GM10248 (cell line): Measurements from ENCODE around the gene ARMH4.

Experiments
- CTCF ChIA-PET: fragments of 300-600 bp; sonication (Branson Sonifier 250); formaldehyde crosslinking; extraction: SDS; loops from one replicate; lab custom pipeline; 2021; ENCODE audit warnings: antibody characterized with exemption; lab: Yijun Ruan, JAX
- POLR2A ChIA-PET: fragments of 350-650 bp; sonication (Branson Sonifier 250); formaldehyde crosslinking; extraction: SDS; loops from one replicate; lab custom pipeline; 2020; ENCODE audit warnings: antibody characterized with exemption; lab: Yijun Ruan, JAX
- DNase-seq: peaks from one replicate; pipeline ENCODE4 v3.0.0; 2012; ENCODE audit errors: extremely low spot score
- CTCF ChIP-seq: IDR thresholded peaks from 2 replicates; pipeline ENCODE4 v1.5.1; 2012; ENCODE audit warnings: mild to moderate bottlenecking, low read depth; ENCODE audit errors: extremely low read depth, missing control alignments, control extremely low read depth

ARMH4 gene

GRCh38 chr14:58152014-58152857, at the start of gene ARMH4:
ARMH4 (minus strand) TSS chr14:58152213; CDS start chr14:58139358, 12,855 bp downstream.
- ChIA-PET POLR2A (no interaction called here), CTCF (interaction anchor here (1.2 kb wide), 1 partner anchor 13 kb away, joined by 4 read pairs; no protein-coding TSS in a partner anchor)
- DNase-seq = peak; percentile 71
- peak; percentile 6 for TF ChIP-seq CTCF

GRCh38 chr14:58200846-58201245, 48.8 kb upstream of the ARMH4 start:
- ChIA-PET POLR2A (no interaction called here), CTCF (no interaction called here)
- DNase-seq = no peak
- TF ChIP-seq CTCF = no peak

- no peak for TF ChIP-seq CTCF
- no peak for DNase-seq
- POLR2A ChIA-PET = no interaction called here
- CTCF ChIA-PET = interaction anchor here (0.9 kb wide), 1 partner anchor 64 kb away, joined by 3 read pairs; no protein-coding TSS in a partner anchor
Measured at GRCh38 chr14:58200480-58200841, 48.4 kb upstream of the ARMH4 start.

GRCh38 chr14:58199726-58200479, 47.9 kb upstream of the ARMH4 start, which contains the start of gene ACTR10:
ACTR10 (plus strand) TSS chr14:58200149; CDS start chr14:58200218, 69 bp downstream.
- CTCF ChIA-PET = interaction anchor here (0.9 kb wide), 1 partner anchor 64 kb away, joined by 3 read pairs; no protein-coding TSS in a partner anchor
- POLR2A ChIA-PET = no interaction called here
- peak; percentile 90 for DNase-seq
- TF ChIP-seq CTCF = no peak

GRCh38 chr14:58198086-58198485, 46.1 kb upstream of the ARMH4 start:
- no peak for TF ChIP-seq CTCF
- ChIA-PET CTCF (interaction anchor here (1.4 kb wide), 1 partner anchor 9 kb away, joined by 4 read pairs; no protein-coding TSS in a partner anchor), POLR2A (no interaction called here)
- no peak for DNase-seq

GRCh38 chr14:58196198-58196597, 44.2 kb upstream of the ARMH4 start:
- TF ChIP-seq CTCF = no peak
- CTCF ChIA-PET = no interaction called here
- POLR2A ChIA-PET = no interaction called here
- DNase-seq = no peak
